ENCODE measurements around the gene MKKS.

Gene MKKS

GRCh38 chr20:10454151-10454750 lies 20.2 kb upstream of the MKKS start:
- TF ChIP-seq CTCF (conservative IDR thresholded peaks at IDR 0.05; ENCODE audit: control insufficient read depth, insufficient read depth, low read depth, low read length): no peak
- H3K4me3 ChIP-seq (ENCODE audit: control insufficient read depth, low read depth, low read length): no peak overlapping the region
- no peak for DNase-seq (ENCODE audit: low read depth)

- DNase-seq (ENCODE audit: low read depth): no peak
- H3K4me3 ChIP-seq (ENCODE audit: control insufficient read depth, low read depth, low read length): no peak overlapping the region
These were observed 19.2 kb upstream of the MKKS start for GRCh38 chr20:10453241-10453640.

GRCh38 chr20:10449270-10449669 lies 15.2 kb upstream of the MKKS start:
- H3K4me3 ChIP-seq (ENCODE audit: control insufficient read depth, low read depth, low read length): no peak overlapping the region
- TF ChIP-seq CTCF (conservative IDR thresholded peaks at IDR 0.05; ENCODE audit: control insufficient read depth, insufficient read depth, low read depth, low read length): no peak
- DNase-seq (ENCODE audit: low read depth): peak; percentile 39

More at GRCh38 chr20:10453241-10453640, 19.2 kb upstream of the MKKS start:
- TF ChIP-seq CTCF (conservative IDR thresholded peaks at IDR 0.05; ENCODE audit: control insufficient read depth, insufficient read depth, low read depth, low read length): no peak

GRCh38 chr20:10448270-10449156 lies 14.5 kb upstream of the MKKS start:
- no peak overlapping the region for H3K4me3 ChIP-seq (ENCODE audit: control insufficient read depth, low read depth, low read length)
- peak; percentile 13 for TF ChIP-seq CTCF (conservative IDR thresholded peaks at IDR 0.05; ENCODE audit: control insufficient read depth, insufficient read depth, low read depth, low read length)
- peak; percentile 54 for DNase-seq (ENCODE audit: low read depth)

DNA sequence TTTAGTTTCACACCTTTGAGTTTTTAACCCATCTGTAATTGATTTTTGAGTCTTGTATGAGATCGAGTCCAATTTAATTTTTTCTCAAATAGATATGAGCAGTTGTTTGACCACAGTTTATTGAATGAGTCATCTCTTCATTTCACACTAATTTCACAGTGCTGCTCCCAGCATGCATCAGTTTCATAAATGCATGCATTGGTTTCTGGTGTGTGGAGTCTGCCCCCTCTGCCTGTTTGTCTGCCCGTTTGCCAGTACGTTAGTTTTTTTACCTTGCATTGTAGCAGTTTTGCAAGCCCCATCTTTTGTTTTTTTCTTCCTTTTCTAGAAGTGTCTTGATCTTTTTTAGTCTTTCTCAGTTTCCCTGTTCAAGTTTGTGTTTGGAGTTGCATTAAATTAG lies 13.0 kb upstream of the MKKS start:
- no peak overlapping the region for H3K4me3 ChIP-seq (ENCODE audit: control insufficient read depth, low read depth, low read length)
- DNase-seq (ENCODE audit: low read depth): peak; percentile 82
- peak; percentile 21 for TF ChIP-seq CTCF (conservative IDR thresholded peaks at IDR 0.05; ENCODE audit: control insufficient read depth, insufficient read depth, low read depth, low read length)

- no peak for TF ChIP-seq CTCF (conservative IDR thresholded peaks at IDR 0.05; ENCODE audit: control insufficient read depth, insufficient read depth, low read depth, low read length)
- DNase-seq (ENCODE audit: low read depth): no peak
- no peak overlapping the region for H3K4me3 ChIP-seq (ENCODE audit: control insufficient read depth, low read depth, low read length)
These were observed 11.7 kb upstream of the MKKS start for GRCh38 chr20:10445758-10446157.
